DOHH2 (cell line): Measurements from ENCODE around the gene GLI3.

Experiments
- EZH2phosphoT487 ChIP-seq: fragments of 200-600 bp; sonication (generic); IDR thresholded peaks from 2 replicates; pipeline ENCODE4 v1.6.1; 2017; ENCODE audit warnings: borderline replicate concordance, mild to moderate bottlenecking, antibody characterized with exemption, low read length, moderate library complexity, mixed read lengths
- TF ChIP-seq, protein P1 (sequence below): fragments of 200-600 bp; sonication (generic); IDR thresholded peaks from one replicate; pipeline ENCODE4 v1.5.1; 2014; ENCODE audit warnings: antibody characterized with exemption, mild to moderate bottlenecking, low read depth, low read length; ENCODE audit not compliant: poor library complexity, severe bottlenecking

DNA sequence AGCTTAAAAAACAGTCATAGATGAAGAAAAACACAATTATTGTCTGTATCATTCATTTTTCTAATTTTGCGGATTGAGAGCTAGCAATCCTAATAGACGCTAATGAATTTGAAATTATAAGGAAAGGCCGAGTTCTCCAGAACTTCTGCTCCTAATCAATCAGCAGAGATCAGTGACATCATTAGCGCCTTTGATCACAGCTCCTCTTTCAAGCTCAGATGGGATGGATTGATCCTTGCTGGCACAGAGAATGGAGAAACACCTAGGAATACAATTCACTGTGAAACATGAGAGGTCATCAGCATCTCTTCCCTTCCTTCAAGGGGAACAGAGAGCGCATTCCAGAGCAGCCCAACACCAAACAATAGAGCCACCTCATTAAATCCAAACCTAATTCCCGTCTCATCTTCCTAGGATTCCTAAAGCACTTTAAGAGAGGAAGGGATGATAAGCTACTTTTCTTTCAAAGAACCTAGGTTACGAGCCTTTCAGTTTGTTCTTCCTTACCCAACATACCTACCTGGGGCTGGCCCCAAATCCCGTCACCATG is 24.4 kb downstream of the GLI3 start:
- TF ChIP-seq, protein P1, sequence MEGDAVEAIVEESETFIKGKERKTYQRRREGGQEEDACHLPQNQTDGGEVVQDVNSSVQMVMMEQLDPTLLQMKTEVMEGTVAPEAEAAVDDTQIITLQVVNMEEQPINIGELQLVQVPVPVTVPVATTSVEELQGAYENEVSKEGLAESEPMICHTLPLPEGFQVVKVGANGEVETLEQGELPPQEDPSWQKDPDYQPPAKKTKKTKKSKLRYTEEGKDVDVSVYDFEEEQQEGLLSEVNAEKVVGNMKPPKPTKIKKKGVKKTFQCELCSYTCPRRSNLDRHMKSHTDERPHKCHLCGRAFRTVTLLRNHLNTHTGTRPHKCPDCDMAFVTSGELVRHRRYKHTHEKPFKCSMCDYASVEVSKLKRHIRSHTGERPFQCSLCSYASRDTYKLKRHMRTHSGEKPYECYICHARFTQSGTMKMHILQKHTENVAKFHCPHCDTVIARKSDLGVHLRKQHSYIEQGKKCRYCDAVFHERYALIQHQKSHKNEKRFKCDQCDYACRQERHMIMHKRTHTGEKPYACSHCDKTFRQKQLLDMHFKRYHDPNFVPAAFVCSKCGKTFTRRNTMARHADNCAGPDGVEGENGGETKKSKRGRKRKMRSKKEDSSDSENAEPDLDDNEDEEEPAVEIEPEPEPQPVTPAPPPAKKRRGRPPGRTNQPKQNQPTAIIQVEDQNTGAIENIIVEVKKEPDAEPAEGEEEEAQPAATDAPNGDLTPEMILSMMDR, result no peak
- TF ChIP-seq EZH2phosphoT487, result no peak
